ENCODE measurements around the gene TREM1.
"Not testable (repeated sequence)": the region's sequence is repeated elsewhere in the genome, so short reads cannot be mapped to it uniquely, and the experiment has no call there.

The TREM1 gene

DNA sequence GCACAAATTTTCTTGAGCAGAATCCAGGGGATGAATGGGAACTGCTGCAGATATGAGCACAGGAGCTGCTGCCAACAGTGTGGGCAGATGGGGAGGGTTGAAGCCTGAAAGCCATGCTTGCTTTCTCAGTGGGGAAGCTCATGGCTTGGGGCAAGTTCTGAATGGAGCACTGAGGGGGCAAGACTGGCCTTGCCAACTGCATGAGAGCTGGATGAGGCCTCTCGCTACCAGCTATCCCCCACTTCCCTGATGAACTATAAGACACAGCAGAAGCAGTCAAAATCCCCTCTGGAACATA lies 28.3 kb downstream of the TREM1 start:
- DNase-seq, result no peak

- DNase-seq, result no peak
Observed at GRCh38 chr6:41257369-41258195, 28.9 kb downstream of the TREM1 start.

- DNase-seq, result no peak
Observed at GRCh38 chr6:41256383-41256782, 30.1 kb downstream of the TREM1 start.

DNA sequence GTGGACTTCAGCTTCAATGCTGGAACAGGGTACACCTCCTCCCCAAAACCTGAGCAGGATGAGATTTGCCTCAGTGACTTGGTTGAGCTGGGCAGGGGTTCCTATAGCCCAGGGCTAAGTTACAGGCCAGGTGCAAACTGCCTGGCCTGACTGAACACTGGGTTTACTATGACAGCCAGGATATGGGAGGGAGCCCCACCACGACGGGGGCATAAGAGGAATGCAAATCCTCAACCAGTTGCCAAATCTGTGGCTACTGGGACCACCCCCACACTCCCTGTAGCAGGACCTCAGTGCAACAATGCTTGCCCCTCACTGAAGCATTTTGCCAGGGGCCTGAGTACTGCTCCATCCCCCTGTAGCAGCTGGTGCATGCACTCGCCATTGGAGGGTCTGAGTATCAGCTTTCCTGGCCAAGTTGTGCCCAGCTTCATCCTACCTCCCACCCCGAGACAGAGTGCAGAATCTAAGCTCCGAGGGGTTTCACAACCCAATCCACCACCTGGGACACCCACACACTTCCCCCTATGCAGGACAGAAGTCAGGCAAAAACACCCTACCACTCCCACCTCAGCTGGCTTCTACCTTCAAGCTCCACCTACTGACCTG lies 30.7 kb downstream of the TREM1 start:
- no peak for DNase-seq

GRCh38 chr6:41255110-41255509 lies 31.4 kb downstream of the TREM1 start:
- DNase-seq, result no peak

DNA sequence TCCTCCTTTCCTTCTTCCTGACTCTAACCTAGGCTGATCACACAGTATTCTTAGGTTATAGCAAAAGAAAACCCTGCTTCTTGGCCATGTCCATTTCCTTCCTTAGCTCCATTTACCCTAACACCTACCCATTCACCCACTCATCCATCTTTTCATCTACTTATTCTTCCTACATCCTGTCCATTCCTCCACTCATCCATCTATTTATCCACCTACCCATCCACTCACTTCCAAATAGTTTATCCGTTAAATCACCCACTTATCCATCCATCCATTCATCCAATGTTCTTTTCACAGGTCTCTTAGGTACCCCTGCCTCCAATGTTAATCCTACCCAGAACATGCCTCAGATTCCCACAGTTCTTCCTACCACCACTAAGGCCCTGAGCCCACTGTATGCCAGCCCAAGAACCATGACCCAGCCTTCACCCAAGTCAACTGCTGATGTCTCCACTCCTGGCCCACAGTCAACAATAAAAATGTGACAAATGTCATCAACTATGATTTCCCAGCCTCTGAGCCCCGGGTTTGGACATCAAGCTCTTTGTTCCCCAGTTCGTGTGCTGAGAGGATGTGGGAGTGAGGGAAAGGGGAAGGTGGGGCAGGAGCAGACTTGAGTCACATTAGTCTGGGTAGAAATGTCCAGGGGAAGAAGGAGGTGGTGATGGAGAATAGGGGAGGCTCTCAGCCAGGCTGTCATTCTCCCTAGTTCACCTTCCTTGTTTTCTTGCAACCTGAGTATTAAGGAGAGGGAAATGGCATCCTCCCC lies 33.9 kb downstream of the TREM1 start:
- DNase-seq, result no peak

DNA sequence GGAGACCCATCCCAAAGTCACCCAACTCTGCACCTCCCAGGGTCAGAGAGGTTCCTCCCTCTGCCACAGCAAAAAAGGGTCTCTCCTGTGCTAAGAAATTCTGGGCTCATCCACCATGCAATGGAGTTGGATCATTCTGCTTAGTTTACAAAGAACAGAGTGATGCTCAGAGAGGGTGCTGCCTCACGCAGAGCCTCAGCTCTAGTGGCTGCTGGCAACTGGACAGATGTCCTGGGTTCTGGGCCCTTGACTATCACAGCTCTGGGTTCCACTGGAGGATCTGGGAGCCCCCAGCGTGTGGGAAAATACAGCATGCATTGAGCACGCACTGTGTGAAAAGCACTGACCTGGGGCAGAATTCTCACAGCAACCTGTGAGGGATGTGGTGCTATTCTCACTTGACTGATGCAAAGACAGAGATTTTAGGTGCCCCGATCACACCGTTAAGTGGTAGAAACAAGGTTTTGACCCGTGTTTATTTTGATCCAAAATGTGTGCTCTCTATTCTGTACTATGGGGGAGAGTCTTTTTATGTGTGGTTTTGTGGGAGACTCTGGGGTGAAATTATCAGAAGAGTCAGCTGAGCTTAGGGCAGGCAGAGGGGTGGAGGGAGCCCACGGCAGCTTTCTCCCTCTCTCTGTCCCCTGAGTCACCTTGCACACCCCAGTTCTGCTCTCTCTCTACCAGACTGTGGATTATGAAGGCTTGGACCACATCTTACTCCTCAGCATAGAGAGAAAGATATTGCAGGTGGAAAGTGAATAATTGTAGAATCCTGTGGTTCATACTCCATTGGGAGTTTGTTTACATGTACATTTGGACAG lies 38.4 kb downstream of the TREM1 start:
- DNase-seq, result no peak

- no peak for DNase-seq
Observed at GRCh38 chr6:41247288-41247865, 39.1 kb downstream of the TREM1 start.

DNA sequence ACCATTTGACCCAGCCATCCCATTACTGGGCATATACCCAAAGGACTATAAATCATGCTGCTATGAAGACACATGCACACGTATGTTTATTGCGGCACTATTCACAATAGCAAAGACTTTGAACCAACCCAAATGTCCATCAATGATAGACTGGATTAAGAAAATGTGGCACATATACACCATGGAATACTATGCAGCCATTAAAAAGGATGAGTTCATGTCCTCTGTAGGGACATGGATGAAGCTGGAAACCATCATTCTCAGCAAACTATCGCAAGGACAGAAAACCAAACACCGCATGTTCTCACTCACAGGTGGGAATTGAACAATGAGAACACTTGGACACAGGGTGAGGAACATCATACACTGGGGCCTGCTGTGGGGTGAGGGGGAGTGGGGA lies 40.0 kb downstream of the TREM1 start:
- not testable (repeated sequence) for DNase-seq

GRCh38 chr6:41239467-41240159 lies 46.9 kb downstream of the TREM1 start:
- no peak for DNase-seq

GRCh38 chr6:41237128-41237527 lies 49.4 kb downstream of the TREM1 start:
- DNase-seq, result no peak

DNA sequence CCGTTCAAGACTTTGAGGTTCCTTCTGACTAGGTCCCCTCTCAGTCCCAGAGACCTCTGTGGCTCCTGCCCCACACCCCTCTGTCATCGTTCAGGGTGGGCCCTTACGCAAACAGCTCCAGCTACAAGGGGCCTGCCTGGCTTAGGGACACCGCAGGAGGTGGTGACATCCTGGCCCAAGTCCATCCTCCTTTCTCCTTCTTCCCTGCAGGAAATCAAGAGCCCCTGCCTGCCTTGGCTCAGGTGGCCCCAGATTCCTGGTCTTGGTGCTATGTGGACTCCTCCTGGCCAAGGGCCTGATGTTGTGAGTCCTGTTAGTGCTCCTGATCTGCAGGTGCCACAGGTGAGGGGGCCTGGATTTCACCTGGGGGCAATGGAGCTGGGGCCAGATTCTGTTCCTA lies 50.2 kb downstream of the TREM1 start:
- DNase-seq, result no peak

- no peak for DNase-seq
Observed at GRCh38 chr6:41232667-41233066, 53.8 kb downstream of the TREM1 start.

DNA sequence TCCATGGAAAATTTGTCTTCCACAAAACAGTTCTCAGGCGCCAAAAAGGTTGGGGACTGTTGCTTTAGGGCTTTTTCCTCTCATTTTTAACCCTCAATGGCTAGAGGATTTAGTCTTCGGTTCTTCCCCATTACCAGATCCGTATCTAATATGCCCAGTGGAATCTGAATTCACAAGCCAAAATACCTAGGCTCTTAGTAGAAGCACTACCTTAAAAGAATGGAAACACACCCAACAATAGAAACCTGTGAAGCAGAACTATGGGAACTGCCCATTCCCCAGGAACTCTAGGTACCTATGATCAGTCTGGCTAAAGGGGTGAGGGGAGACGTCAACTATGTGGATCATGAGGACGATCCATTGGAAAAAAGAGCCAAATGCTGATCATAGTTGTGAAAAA lies 55.2 kb downstream of the TREM1 start:
- DNase-seq, result no peak

GRCh38 chr6:41229721-41230120 lies 56.8 kb downstream of the TREM1 start:
- DNase-seq, result no peak

DNA sequence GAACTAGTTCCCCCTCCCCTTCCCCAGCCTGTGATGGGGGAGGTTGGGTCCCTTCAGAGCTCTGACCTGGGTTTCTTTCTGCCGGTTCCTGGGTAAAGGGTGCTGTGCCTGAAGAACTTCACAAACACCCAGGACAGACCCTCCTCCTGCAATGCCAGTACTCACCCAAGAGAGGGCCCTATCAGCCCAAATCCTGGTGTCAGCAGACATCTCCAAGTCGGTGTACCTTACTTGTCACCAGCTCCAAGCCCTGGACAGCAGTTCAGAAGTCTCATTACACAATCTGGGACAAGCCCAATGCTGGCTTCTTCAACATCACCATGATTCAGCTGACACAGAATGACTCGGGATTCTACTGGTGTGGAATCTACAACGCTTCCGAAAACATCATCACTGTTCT lies 57.9 kb downstream of the TREM1 start:
- DNase-seq, result no peak

DNA sequence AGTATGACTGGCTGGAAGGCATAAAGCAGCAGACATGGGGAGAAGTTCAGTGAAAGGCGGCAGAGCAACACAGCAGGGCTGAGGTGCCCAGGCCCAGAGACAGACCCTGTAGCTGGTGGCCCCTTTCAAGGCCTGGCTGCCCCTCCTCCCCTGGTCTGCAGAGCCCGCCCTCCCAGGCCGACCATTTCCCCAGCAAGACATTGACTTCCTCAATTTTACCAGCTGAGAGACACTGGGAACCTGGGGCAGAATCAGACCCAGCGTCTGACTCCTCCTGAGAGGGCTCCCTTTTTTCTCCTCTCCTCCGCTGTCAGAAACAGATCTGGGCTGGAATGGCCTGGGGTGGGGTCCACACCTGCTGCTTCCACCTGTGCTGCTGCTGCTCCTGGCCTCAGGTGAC lies 58.4 kb downstream of the TREM1 start, which contains the start of gene TREML4:
TSS of gene TREML4 (plus strand) at position 254 of the 400 bp plus-strand sequence. CDS start at position 333, 79 bp downstream.
- DNase-seq, result no peak

- DNase-seq, result no peak
Observed at GRCh38 chr6:41226752-41227151, 59.7 kb downstream of the TREM1 start.

DNA sequence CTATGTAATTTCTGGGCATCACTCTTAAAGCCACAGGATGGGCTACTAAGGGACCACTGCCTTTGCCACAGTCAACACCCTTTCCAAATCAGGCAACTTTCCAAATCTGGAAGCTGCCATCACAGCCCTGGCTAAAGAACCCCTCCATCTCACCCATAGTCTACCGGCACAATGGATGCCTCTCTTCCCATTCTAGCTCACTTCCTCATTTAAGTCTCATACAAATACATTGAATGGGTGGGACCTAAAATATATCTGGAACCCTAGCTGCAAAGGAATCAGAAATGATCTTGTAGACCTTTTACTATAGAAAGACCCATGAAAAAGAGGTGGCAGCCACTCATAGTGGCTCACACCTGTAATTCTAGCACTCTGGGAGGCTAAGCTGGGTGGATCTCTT lies 61.7 kb downstream of the TREM1 start:
- DNase-seq, result no peak
